SJCRH30 (cell line): ENCODE measurements around the gene MYO1A. TPM values are rescaled to one million over a fixed set of nuclear protein-coding genes. Genes with fewer than 3 reads are reported as not detected.
"Not testable (repeated sequence)": the region's sequence is repeated elsewhere in the genome, so short reads cannot be mapped to it uniquely, and the experiment has no call there.

Experiments
- DNase-seq, 2 experiments: peaks; one replicate each; pipeline ENCODE4 v3.0.0-alpha.2; 2015 to 2020
- H3K27ac ChIP-seq: fragments of 250-450 bp; sonication (Bioruptor Pico); 2 replicates; pipeline ENCODE4 v1.5.1; 2020; ENCODE audit warnings: mild to moderate bottlenecking, moderate library complexity
- H3K27me3 ChIP-seq: fragments of 250-450 bp; sonication (Bioruptor Pico); 2 replicates; pipeline ENCODE4 v1.5.1; 2020; ENCODE audit warnings: mild to moderate bottlenecking, moderate library complexity
- H3K36me3 ChIP-seq: fragments of 250-450 bp; sonication (Bioruptor Pico); 2 replicates; pipeline ENCODE4 v1.5.1; 2020; ENCODE audit warnings: mild to moderate bottlenecking, moderate library complexity
- H3K4me1 ChIP-seq: fragments of 250-450 bp; sonication (Bioruptor Pico); 2 replicates; pipeline ENCODE4 v1.5.1; 2020; ENCODE audit warnings: mild to moderate bottlenecking, moderate library complexity
- H3K4me3 ChIP-seq: fragments of 250-450 bp; sonication (Bioruptor Pico); 2 replicates; pipeline ENCODE4 v1.5.1; 2020; ENCODE audit warnings: mild to moderate bottlenecking, moderate library complexity
- H3K9me3 ChIP-seq: fragments of 250-450 bp; sonication (Bioruptor Pico); replicated peaks from 2 replicates; pipeline ENCODE4 v1.5.1; 2020; ENCODE audit warnings: mild to moderate bottlenecking, moderate library complexity
- total RNA-seq: library from RNA; depleted of rRNA; stranded (reverse); fragments of >200 nt; shearing (Covaris generic); gene quantifications from 2 replicates; pipeline ENCODE4 v1.2.3, GENCODE V29; 2014

Gene MYO1A
- total RNA-seq, 1 experiment from 2014 or later: 0.02 TPM

GRCh38 chr12:57027011-57027804, 22.7 kb downstream of the MYO1A start:
- no peaks in the 10 kb centered on the region for H3K4me1 ChIP-seq
- no peak overlapping the region for H3K27ac ChIP-seq
- H3K27me3 ChIP-seq: peaks cover 93% of the 10 kb centered on the region
- no peaks in the 10 kb centered on the region for H3K9me3 ChIP-seq
- DNase-seq: no peak
- H3K4me3 ChIP-seq: no peak overlapping the region
- no peaks in the 10 kb centered on the region for H3K36me3 ChIP-seq

GRCh38 chr12:57025196-57025595, 24.7 kb downstream of the MYO1A start:
- H3K4me3 ChIP-seq: no peak overlapping the region
- no peaks in the 10 kb centered on the region for H3K36me3 ChIP-seq
- H3K4me1 ChIP-seq: no peaks in the 10 kb centered on the region
- no peak for DNase-seq
- peaks cover 91% of the 10 kb centered on the region for H3K27me3 ChIP-seq
- no peak overlapping the region for H3K27ac ChIP-seq
- no peaks in the 10 kb centered on the region for H3K9me3 ChIP-seq

- peak in 1 of 2 experiments; percentile 57 for DNase-seq
- not testable (repeated sequence) for H3K4me1 ChIP-seq, H3K9me3 ChIP-seq, H3K36me3 ChIP-seq, H3K4me3 ChIP-seq, H3K27ac ChIP-seq
- H3K27me3 ChIP-seq: peaks cover 82% of the 10 kb centered on the region
These were observed 27.6 kb downstream of the MYO1A start for GRCh38 chr12:57022324-57022723.

- H3K36me3 ChIP-seq: no peaks in the 10 kb centered on the region; the same call in 1 of the 2 replicates
- DNase-seq: no peak
- no peaks in the 10 kb centered on the region for H3K9me3 ChIP-seq
- H3K4me1 ChIP-seq: no peaks in the 10 kb centered on the region
- H3K27me3 ChIP-seq: peaks cover 83% of the 10 kb centered on the region
- H3K27ac ChIP-seq: no peak overlapping the region
- no peak overlapping the region for H3K4me3 ChIP-seq
These were observed 29.8 kb downstream of the MYO1A start for GRCh38 chr12:57019983-57020719.

DNA sequence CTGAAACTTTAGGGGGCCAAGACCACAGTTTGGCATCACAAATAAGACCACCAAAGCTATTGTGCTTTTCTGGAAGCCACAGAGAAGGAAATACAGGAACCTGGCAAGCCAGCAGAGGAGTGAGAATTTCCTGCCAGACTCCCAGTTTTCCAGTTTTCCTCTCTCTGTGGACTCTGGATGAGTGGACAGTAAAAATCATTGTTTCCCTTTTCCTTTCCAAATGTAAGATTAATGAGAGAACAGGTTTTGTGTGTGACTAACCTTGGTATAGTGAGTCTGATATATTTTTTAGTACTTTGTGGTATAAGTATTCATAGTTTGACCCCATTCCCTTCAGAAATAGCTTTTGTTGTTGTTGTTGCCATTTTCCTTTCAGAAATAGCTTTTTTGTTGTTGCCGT, 31.0 kb downstream of the MYO1A start:
- Histone ChIP-seq H3K4me3 (no peak overlapping the region), H3K27ac (no peak overlapping the region), H3K4me1 (no peaks in the 10 kb centered on the region), H3K9me3 (no peaks in the 10 kb centered on the region), H3K27me3 (peaks cover 82% of the 10 kb centered on the region), H3K36me3 (no peaks in the 10 kb centered on the region; the same call in 1 of the 2 replicates)
- no peak for DNase-seq

DNA sequence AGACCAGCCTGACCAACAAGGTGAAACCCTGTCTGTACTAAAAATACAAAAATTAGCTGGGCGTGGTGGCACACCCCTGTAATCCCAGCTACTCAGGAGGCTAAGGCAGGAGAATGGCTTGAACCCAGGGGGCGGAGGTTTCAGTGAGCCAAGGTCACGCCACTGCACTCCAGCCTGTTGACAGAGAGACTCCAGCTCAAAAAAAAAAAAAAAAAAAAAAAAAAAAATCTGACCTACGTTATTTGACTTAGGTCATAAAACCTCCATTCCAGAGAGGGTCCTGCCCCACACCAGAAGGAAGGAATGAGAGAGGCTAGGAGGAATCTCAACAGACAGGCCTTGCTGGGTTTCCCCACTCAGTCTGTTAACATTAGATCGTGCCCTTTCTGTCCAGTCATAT, 31.6 kb downstream of the MYO1A start:
- not testable (repeated sequence) for H3K9me3 ChIP-seq, H3K36me3 ChIP-seq, DNase-seq, H3K4me3 ChIP-seq, H3K27ac ChIP-seq, H3K4me1 ChIP-seq
- H3K27me3 ChIP-seq: peaks cover 83% of the 10 kb centered on the region

DNA sequence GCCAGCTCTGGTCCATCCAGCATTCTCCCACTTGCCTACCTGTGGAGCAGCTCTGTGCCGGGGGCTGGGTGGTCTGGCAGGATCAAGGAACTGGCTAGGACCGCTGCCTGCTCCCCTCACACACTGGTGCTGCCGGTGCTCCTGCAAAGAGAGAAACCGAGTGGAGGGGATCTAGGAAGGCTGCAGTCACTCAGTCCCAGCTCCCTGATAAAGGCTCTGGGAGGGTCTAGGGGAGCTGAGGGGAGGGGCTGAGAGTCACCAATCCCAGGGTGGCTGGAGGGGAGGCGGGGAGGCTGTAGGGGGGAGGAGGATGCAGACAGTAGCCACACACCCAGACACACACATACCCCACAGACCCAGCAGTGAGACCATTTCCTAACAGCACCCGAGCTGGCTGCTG, 33.6 kb downstream of the MYO1A start, which contains the start of gene TAC3:
TAC3 (minus strand) TSS at position 182 of the 400 bp plus-strand sequence. CDS start 732 bp downstream, outside the sequence.
- Histone ChIP-seq H3K36me3 (no peaks in the 10 kb centered on the region; the same call in 1 of the 2 replicates), H3K4me3 (no peak within 1 kb of the TSS), H3K27ac (no peak within 1 kb of the TSS), H3K4me1 (no peaks in the 10 kb centered on the region), H3K9me3 (no peaks in the 10 kb centered on the region), H3K27me3 (peaks cover 83% of the 10 kb centered on the region)
- DNase-seq: peak in 1 of 2 experiments; percentile 57

DNA sequence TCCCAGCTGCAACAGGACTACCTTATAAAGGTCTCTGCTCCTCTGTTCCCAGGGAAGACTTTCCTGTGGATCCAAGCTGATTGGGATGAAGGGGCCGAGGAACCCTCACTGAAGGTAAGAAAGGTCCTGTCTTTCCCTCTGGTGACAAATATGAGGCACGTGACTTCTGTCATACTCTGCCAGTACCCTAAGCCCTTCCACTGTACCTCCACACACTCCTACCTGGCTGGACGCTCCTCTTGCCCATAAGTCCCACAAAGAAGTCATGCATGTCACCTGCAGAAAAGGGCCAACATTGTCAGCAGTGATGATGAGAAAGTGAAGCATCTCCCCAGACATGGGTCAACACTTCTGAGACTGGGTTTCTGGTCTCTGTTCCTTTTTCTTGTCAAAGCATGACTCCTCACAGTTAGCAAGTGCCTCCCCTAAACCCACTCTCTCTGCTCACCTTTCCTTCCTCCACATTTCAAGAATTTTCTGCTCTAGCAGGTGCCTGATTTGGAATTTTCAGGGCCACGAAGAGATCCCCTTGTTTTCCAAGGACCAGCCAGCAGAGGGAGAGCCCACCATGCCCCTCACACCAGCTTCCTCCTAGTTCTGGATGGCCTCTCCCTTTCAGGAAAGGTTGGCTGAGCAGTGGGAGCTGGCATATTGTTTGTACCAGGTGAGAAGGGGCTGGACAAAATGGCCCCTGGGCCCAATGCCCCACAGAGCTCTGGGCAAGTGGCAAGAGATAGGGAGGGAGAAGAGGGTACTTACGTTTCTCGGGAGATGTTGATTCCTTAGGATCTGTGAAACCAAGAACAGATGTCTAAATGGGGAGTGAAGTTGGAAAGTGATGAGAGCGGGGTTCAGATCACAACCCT, 37.1 kb downstream of the MYO1A start:
- no peak overlapping the region for H3K27ac ChIP-seq
- no peak for DNase-seq
- peaks cover 11% of the 10 kb centered on the region for H3K4me1 ChIP-seq
- H3K4me3 ChIP-seq: no peak overlapping the region
- H3K36me3 ChIP-seq: no peaks in the 10 kb centered on the region
- peaks cover 71% of the 10 kb centered on the region for H3K27me3 ChIP-seq
- no peaks in the 10 kb centered on the region for H3K9me3 ChIP-seq

DNA sequence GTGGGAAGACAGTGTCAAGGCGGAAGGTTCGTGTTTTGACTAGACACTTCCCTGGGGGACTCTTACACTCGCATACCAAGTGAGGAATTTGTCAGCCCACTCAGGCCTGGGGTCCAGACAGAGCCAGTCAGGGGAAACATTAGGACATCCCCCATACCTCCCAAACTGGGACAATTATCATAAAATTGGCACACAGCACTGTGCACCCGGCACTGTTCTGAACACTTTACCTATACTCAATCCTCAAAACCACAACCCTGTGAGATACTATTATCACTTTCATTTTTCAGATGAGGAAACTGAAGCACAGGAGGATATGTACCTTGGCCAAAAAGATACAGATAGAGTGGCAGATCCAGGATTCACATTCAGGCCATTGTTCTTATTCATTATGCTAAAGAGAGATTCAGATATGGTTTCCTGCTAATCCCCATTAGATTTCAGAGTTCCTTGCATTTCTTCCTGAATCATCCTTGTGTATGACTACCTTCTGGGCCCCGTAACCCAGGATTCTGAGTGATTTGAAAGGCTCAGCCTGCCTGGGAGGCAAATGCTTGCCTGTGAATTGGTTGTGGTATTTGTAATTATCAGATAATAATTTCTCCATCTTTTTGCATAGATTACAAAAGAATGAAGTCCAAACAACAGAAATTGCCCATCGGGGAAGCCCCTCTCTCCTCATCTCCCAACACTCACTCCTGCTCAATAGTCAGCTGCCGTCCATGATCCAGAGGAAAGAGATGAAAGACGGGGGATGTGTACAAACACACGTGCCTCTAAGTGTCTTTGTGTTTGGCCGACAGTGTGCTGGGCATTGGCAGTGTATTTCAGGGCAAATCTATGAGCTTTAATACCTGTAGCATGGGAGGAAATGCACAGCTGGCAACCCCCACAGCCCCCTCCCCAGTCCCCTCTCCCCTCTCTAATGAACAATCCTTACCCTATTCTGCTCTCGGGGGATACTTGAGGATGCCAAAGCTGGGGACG, 38.2 kb downstream of the MYO1A start:
- Histone ChIP-seq H3K4me1 (peaks cover 13% of the 10 kb centered on the region), H3K27ac (no peak overlapping the region), H3K27me3 (peaks cover 63% of the 10 kb centered on the region), H3K9me3 (no peaks in the 10 kb centered on the region), H3K36me3 (no peaks in the 10 kb centered on the region), H3K4me3 (no peak overlapping the region)
- no peak for DNase-seq

- no peaks in the 10 kb centered on the region for H3K36me3 ChIP-seq
- peaks cover 55% of the 10 kb centered on the region for H3K27me3 ChIP-seq
- no peak overlapping the region for H3K4me3 ChIP-seq
- no peak overlapping the region for H3K27ac ChIP-seq
- no peak for DNase-seq
- H3K4me1 ChIP-seq: peaks cover 14% of the 10 kb centered on the region
- H3K9me3 ChIP-seq: no peaks in the 10 kb centered on the region
These were observed 39.2 kb downstream of the MYO1A start for GRCh38 chr12:57010627-57011247.

DNA sequence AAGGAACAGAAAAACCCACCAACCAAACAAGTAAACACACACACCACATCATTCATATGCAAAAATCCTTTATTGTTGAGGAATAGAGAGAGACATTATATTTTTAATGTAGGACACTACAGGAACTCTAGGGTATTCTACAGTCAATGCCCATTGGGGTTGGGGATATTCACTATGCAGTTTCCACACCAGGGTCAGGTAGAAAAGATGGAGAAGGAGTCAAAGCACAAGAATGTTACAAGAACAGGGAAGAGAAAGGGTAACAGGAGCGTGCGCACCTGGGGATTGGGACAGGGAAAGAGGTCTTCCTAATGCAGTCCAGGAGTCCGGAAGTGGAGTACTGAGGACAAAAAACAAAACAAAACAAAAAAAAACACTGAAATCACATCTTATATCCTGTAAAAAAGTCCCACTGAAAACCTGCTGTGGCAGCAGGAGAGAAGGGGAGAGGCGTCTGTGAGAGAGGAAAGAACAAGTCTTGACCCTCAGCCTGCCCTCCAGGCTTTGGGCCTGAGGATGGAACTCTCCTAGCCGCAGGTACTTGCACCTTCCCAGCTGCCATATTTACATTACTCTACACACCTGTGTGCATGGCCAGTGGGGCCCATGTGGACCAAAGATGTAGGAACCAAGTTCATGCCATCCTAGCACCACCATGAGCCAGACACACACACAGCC, 39.8 kb downstream of the MYO1A start:
- Histone ChIP-seq H3K36me3 (no peaks in the 10 kb centered on the region), H3K4me3 (no peak overlapping the region), H3K9me3 (no peaks in the 10 kb centered on the region), H3K27me3 (peaks cover 48% of the 10 kb centered on the region), H3K4me1 (peaks cover 19% of the 10 kb centered on the region), H3K27ac (no peak overlapping the region)
- no peak for DNase-seq

DNA sequence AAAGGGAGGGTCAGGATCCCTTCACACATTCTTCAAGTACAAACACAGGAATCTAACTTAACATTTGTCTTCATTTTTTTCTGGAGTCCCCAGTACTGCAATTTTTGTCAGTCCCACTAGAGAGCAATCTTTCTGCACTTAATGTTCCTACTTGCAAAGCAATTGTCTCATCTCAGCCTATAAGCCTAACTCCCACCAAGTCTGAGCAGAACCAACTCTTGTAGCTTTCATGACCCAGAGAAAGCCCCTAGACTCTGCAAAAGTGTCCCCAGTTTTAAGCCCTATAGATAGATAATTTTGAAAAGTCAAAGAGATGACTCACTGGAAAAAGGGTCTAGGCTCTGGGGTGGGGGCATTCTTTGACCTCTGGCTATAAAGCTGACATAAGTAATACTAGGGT, 41.8 kb downstream of the MYO1A start:
- H3K36me3 ChIP-seq: peaks cover 18% of the 10 kb centered on the region
- peaks cover 20% of the 10 kb centered on the region for H3K4me1 ChIP-seq
- H3K27me3 ChIP-seq: peaks cover 31% of the 10 kb centered on the region
- no peaks in the 10 kb centered on the region for H3K9me3 ChIP-seq
- H3K4me3 ChIP-seq: no peak overlapping the region
- peak; percentile 74 to 95 for DNase-seq
- no peak overlapping the region for H3K27ac ChIP-seq
